Adrenal gland (tissue), 5 donors: ENCODE results near the gene YAP1.

Source experiments
- CTCF ChIP-seq, 6 experiments: fragments of 450-650 bp in 4 of 6; fragments of 200-600 bp in 2 of 6; sonication (generic) in 1 of 6; IDR thresholded peaks; 1 replicate in 5 of 6; 2 replicates in 1 of 6; pipeline versions ENCODE4 v1.5.1 to v1.8.0; 2016 to 2021; ENCODE audit warnings: antibody characterized with exemption in 6 of 6, mild to moderate bottlenecking in 2 of 6, moderate library complexity in 1 of 6
- POLR2A ChIP-seq, 2 donors: fragments of 450-650 bp; IDR thresholded peaks; one replicate each; pipeline ENCODE4 v1.6.1; 2017; ENCODE audit warnings: antibody characterized with exemption in 2 of 2, mild to moderate bottlenecking in 2 of 2, moderate library complexity in 1 of 2
- donor health status: DM: no; HTN: no; CAD: no.

GRCh38 chr11:102171101-102171500, 60.9 kb downstream of the YAP1 start:
- TF ChIP-seq CTCF (IDR thresholded peaks at IDR 0.05) (no peak), POLR2A (IDR thresholded peaks at IDR 0.05) (no peak)
